Thymus (tissue), 11 donors: ENCODE data around the gene CLTC. TPM values are rescaled to one million over a fixed set of nuclear protein-coding genes. Genes with fewer than 3 reads are reported as not detected.

ENCODE experiments used
- DNase-seq, 9 donors: peaks; one replicate each; pipeline ENCODE4 v3.0.0-alpha.2; 2013; ENCODE audit warnings: low spot score in 9 of 9, low read depth in 6 of 9, missing footprints in 1 of 9
- H3K27ac ChIP-seq, 2 donors: one replicate each; pipeline ENCODE4 v1.5.1; 2013; ENCODE audit warnings: control low read depth in 1 of 2, low read depth in 1 of 2, low read length in 1 of 2, mild to moderate bottlenecking in 1 of 2, moderate library complexity in 1 of 2
- H3K27me3 ChIP-seq, 2 donors: one replicate each; pipeline ENCODE4 v1.5.1; 2013; ENCODE audit warnings: low read length in 1 of 2; ENCODE audit not compliant: control insufficient read depth in 2 of 2, insufficient read depth in 1 of 2
- H3K36me3 ChIP-seq, 2 donors: one replicate each; pipeline ENCODE4 v1.5.1; 2013; ENCODE audit warnings: low read length in 1 of 2, mild to moderate bottlenecking in 1 of 2, moderate library complexity in 1 of 2; ENCODE audit not compliant: control insufficient read depth in 2 of 2, insufficient read depth in 2 of 2
- H3K4me1 ChIP-seq, 2 donors: one replicate each; pipeline ENCODE4 v1.5.1; 2013; ENCODE audit warnings: low read length in 2 of 2; ENCODE audit not compliant: control insufficient read depth in 2 of 2, insufficient read depth in 2 of 2
- H3K4me3 ChIP-seq, 2 donors: one replicate each; pipeline ENCODE4 v1.5.1; 2013; ENCODE audit warnings: low read length in 2 of 2, control low read depth in 1 of 2, mild to moderate bottlenecking in 1 of 2
- H3K9me3 ChIP-seq, 2 donors: one replicate each; pipeline ENCODE4 v1.5.1; 2013; ENCODE audit warnings: low read length in 1 of 2, mild to moderate bottlenecking in 1 of 2; ENCODE audit not compliant: control insufficient read depth in 2 of 2, insufficient read depth in 1 of 2
- WGBS: extraction: QIAGEN DNeasy Blood & Tissue Kit; methylation state at CpG from one replicate; pipeline ENCODE4 v1.1.7; 2013; 5-methylcytosine and 5-hydroxymethylcytosine counted together
- polyA plus RNA-seq: library from polyadenylated mRNA; stranded (reverse); fragments of 200-250 nt; gene quantifications from one replicate; pipeline ENCODE4 v1.2.3, GENCODE V29; 2013
- total RNA-seq: library from RNA; stranded (reverse); fragments of 120-200 nt; gene quantifications from one replicate; pipeline ENCODE4 v1.2.4, GENCODE V29; 2013
- donor health status: healthy.

Gene CLTC
- total and polyA plus RNA-seq, 2 donors, result 89.0 to 127 TPM

- Histone ChIP-seq H3K27ac (no peak overlapping the region), H3K4me3 (no peak overlapping the region), H3K4me1 (no peaks in the 10 kb centered on the region), H3K27me3 (no peaks in the 10 kb centered on the region), H3K9me3 (no peaks in the 10 kb centered on the region), H3K36me3 (peaks cover 0 to 2% of the 10 kb centered on the region in 2 donors)
- 97% methylated on average over 4 of the region's 4 CpGs for WGBS
- no peak for DNase-seq
Observed at GRCh38 chr17:59722623-59723022, 102.9 kb downstream of the CLTC start.

GRCh38 chr17:59723041-59723440, 103.3 kb downstream of the CLTC start:
- no peaks in the 10 kb centered on the region for H3K9me3 ChIP-seq
- no peak for DNase-seq
- no peaks in the 10 kb centered on the region for H3K4me1 ChIP-seq
- H3K36me3 ChIP-seq, result peaks cover 0 to 2% of the 10 kb centered on the region in 2 donors
- no peaks in the 10 kb centered on the region for H3K27me3 ChIP-seq
- WGBS, result 92% methylated on average over 1 of the region's 1 CpG
- H3K4me3 ChIP-seq, result no peak overlapping the region
- no peak overlapping the region for H3K27ac ChIP-seq

- Histone ChIP-seq H3K36me3 (peaks cover 0 to 2% of the 10 kb centered on the region in 2 donors), H3K4me3 (no peak overlapping the region), H3K4me1 (no peaks in the 10 kb centered on the region), H3K27ac (no peak overlapping the region), H3K27me3 (no peaks in the 10 kb centered on the region), H3K9me3 (no peaks in the 10 kb centered on the region)
- DNase-seq, result no peak
- whole genome bisulfite sequencing, result 95% methylated on average over 1 of the region's 1 CpG
Observed at GRCh38 chr17:59723607-59724006, 103.9 kb downstream of the CLTC start.

GRCh38 chr17:59725691-59726090, 106.0 kb downstream of the CLTC start:
- 66% methylated on average over 2 of the region's 2 CpGs for WGBS
- no peak for DNase-seq
- Histone ChIP-seq H3K4me1 (no peaks in the 10 kb centered on the region), H3K4me3 (no peak overlapping the region), H3K36me3 (peaks cover 0 to 2% of the 10 kb centered on the region in 2 donors), H3K27me3 (no peaks in the 10 kb centered on the region), H3K27ac (no peak overlapping the region), H3K9me3 (no peaks in the 10 kb centered on the region)

- no peak overlapping the region for H3K27ac ChIP-seq
- H3K9me3 ChIP-seq, result no peaks in the 10 kb centered on the region
- DNase-seq, result no peak
- H3K4me1 ChIP-seq, result no peaks in the 10 kb centered on the region
- H3K36me3 ChIP-seq, result peaks cover 0 to 5% of the 10 kb centered on the region in 2 donors
- H3K4me3 ChIP-seq, result no peak overlapping the region
- no peaks in the 10 kb centered on the region for H3K27me3 ChIP-seq
- 99% methylated on average over 1 of the region's 1 CpG for WGBS
Observed at GRCh38 chr17:59727817-59728533, 108.3 kb downstream of the CLTC start.

- Histone ChIP-seq H3K27ac (no peak overlapping the region), H3K36me3 (peaks cover 3 to 8% of the 10 kb centered on the region in 2 donors), H3K27me3 (no peaks in the 10 kb centered on the region), H3K9me3 (no peaks in the 10 kb centered on the region), H3K4me1 (no peaks in the 10 kb centered on the region), H3K4me3 (no peak overlapping the region)
- no peak for DNase-seq
- 92% methylated on average over 1 of the region's 1 CpG for WGBS
Observed at GRCh38 chr17:59730268-59730834, 110.7 kb downstream of the CLTC start.

- no peak overlapping the region for H3K27ac ChIP-seq
- no peak overlapping the region for H3K4me3 ChIP-seq
- no peaks in the 10 kb centered on the region for H3K4me1 ChIP-seq
- no peaks in the 10 kb centered on the region for H3K9me3 ChIP-seq
- 99% methylated on average over 2 of the region's 2 CpGs for WGBS
- H3K27me3 ChIP-seq, result no peaks in the 10 kb centered on the region
- no peak for DNase-seq
- H3K36me3 ChIP-seq, result peaks cover 3 to 16% of the 10 kb centered on the region in 2 donors
Observed at GRCh38 chr17:59733697-59734096, 114.0 kb downstream of the CLTC start.

- no peaks in the 10 kb centered on the region for H3K27me3 ChIP-seq
- WGBS, result 98% methylated on average over 5 of the region's 5 CpGs
- H3K27ac ChIP-seq, result no peak overlapping the region
- DNase-seq, result no peak
- H3K9me3 ChIP-seq, result no peaks in the 10 kb centered on the region
- no peaks in the 10 kb centered on the region for H3K4me1 ChIP-seq
- H3K36me3 ChIP-seq, result peaks cover 3 to 16% of the 10 kb centered on the region in 2 donors
- no peak overlapping the region for H3K4me3 ChIP-seq
Observed at GRCh38 chr17:59734226-59734625, 114.5 kb downstream of the CLTC start.

GRCh38 chr17:59737324-59737723, 117.6 kb downstream of the CLTC start:
- Histone ChIP-seq H3K36me3 (peaks cover 3 to 18% of the 10 kb centered on the region in 2 donors), H3K4me3 (no peak overlapping the region), H3K9me3 (no peaks in the 10 kb centered on the region), H3K4me1 (no peaks in the 10 kb centered on the region), H3K27me3 (no peaks in the 10 kb centered on the region), H3K27ac (no peak overlapping the region)
- 98% methylated on average over 3 of the region's 3 CpGs for WGBS
- DNase-seq, result no peak
